Measurements from ENCODE around the gene SGMS2. TPM values are rescaled to one million over a fixed set of nuclear protein-coding genes. Genes with fewer than 3 reads are reported as not detected.

SGMS2 gene
- total and polyA plus RNA-seq, 2 of the 13 experiments (the other 11 are each of a cell fraction or from before 2014, with no cell fraction given) = 1.2 to 1.7 TPM

DNA sequence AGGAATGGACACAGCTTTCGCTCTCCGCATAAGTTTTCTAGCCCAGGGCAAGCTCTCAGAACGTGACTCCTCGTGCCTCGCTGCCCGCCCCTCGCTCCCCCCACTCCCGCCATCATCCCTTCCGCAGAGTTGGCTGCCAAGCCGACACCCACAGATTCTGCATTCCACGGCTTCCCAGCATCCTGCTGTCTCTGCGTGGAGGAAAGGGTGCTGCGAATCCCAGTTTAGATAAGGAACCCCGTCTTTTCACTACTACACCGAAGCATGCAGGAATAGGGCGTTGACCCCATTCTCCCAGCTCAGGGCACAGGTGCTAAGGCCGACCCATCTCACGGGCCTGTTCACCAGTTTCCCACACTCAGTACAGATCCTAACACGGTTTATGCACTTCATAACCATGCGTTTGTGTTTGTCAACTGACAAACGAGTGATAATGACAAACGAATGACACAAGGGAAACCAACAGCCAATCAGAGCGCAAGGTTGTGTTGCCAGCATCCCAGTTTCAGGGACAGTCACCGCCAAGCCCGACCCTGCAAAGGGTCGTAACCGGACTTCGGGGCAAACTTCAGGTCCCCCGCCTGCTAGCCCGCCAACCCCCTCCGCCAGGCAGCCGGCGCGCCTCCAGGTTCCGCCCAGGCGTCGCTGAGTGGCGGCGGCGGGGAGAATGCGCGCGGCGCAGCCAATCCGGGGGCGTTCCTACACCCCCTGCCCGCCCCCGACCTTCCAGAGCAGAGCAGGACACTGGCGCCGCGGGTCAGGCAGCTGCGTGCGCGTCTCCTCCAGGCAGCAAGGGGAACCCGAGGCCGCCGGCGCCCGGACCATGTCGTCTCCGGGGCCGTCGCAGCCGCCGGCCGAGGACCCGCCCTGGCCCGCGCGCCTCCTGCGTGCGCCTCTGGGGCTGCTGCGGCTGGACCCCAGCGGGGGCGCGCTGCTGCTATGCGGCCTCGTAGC lies 106.4 kb downstream of the SGMS2 start, which contains the start of gene CYP2U1 (continued):
- no peak for TF ChIP-seq MLLT10 (CRISPR knock-in tag; IDR thresholded peaks at IDR 0.05)
- TF ChIP-seq NR2F2 (IDR thresholded peaks at IDR 0.05; ENCODE audit: borderline replicate concordance, low read depth) = no peak
- TF ChIP-seq, protein P1, sequence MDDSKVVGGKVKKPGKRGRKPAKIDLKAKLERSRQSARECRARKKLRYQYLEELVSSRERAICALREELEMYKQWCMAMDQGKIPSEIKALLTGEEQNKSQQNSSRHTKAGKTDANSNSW (CRISPR knock-in tag; IDR thresholded peaks at IDR 0.05; ENCODE audit: borderline replicate concordance) = no peak
- no peak for TF ChIP-seq ZKSCAN8 (CRISPR knock-in tag; IDR thresholded peaks at IDR 0.05; ENCODE audit: borderline replicate concordance)
- TF ChIP-seq, protein P2, sequence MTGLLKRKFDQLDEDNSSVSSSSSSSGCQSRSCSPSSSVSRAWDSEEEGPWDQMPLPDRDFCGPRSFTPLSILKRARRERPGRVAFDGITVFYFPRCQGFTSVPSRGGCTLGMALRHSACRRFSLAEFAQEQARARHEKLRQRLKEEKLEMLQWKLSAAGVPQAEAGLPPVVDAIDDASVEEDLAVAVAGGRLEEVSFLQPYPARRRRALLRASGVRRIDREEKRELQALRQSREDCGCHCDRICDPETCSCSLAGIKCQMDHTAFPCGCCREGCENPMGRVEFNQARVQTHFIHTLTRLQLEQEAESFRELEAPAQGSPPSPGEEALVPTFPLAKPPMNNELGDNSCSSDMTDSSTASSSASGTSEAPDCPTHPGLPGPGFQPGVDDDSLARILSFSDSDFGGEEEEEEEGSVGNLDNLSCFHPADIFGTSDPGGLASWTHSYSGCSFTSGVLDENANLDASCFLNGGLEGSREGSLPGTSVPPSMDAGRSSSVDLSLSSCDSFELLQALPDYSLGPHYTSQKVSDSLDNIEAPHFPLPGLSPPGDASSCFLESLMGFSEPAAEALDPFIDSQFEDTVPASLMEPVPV (CRISPR knock-in tag; IDR thresholded peaks at IDR 0.05) = no peak
- no peak; the same call in 1 of the 2 replicates for TF ChIP-seq YEATS4 (CRISPR knock-in tag; IDR thresholded peaks at IDR 0.05; ENCODE audit: borderline replicate concordance)
- no peak for TF ChIP-seq MEF2D (CRISPR knock-in tag; IDR thresholded peaks at IDR 0.05)
- TF ChIP-seq SETDB1 (CRISPR knock-in tag; IDR thresholded peaks at IDR 0.05; ENCODE audit: borderline replicate concordance) = no peak
- TF ChIP-seq ZNF83 (CRISPR knock-in tag; IDR thresholded peaks at IDR 0.05; ENCODE audit: borderline replicate concordance) = no peak
- TF ChIP-seq SALL2 (CRISPR knock-in tag; IDR thresholded peaks at IDR 0.05) = peak; percentile 73; the same call in 1 of the 2 replicates
- TF ChIP-seq KAT2B (IDR thresholded peaks at IDR 0.05; ENCODE audit: borderline replicate concordance, low read depth, low read length) = no peak
- peak; percentile 85 for TF ChIP-seq NFYC (CRISPR knock-in tag; IDR thresholded peaks at IDR 0.05)
- no peak for TF ChIP-seq ZNF24 (IDR thresholded peaks at IDR 0.05)
- TF ChIP-seq, protein P3, sequence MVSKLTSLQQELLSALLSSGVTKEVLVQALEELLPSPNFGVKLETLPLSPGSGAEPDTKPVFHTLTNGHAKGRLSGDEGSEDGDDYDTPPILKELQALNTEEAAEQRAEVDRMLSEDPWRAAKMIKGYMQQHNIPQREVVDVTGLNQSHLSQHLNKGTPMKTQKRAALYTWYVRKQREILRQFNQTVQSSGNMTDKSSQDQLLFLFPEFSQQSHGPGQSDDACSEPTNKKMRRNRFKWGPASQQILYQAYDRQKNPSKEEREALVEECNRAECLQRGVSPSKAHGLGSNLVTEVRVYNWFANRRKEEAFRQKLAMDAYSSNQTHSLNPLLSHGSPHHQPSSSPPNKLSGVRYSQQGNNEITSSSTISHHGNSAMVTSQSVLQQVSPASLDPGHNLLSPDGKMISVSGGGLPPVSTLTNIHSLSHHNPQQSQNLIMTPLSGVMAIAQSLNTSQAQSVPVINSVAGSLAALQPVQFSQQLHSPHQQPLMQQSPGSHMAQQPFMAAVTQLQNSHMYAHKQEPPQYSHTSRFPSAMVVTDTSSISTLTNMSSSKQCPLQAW (CRISPR knock-in tag; IDR thresholded peaks at IDR 0.05) = 0 out of 2 replicates have a peak, but pooled peaks have one; percentile 37
- 0 out of 2 replicates have a peak, but pooled peaks have one; percentile 48 for TF ChIP-seq ZNF788 (CRISPR knock-in tag; IDR thresholded peaks at IDR 0.05; ENCODE audit: borderline replicate concordance)
- 0 out of 2 replicates have a peak, but pooled peaks have one; percentile 40 for TF ChIP-seq KDM2A (CRISPR knock-in tag; IDR thresholded peaks at IDR 0.05; ENCODE audit: borderline replicate concordance, low read depth)
- no peak for TF ChIP-seq SIX4 (CRISPR knock-in tag; IDR thresholded peaks at IDR 0.05)
- peak in 1 of 2 experiments; percentile 50; a peak in 1 of 4 replicates for TF ChIP-seq KLF16 (CRISPR knock-in tag; IDR thresholded peaks at IDR 0.05)
